HG02943 (cell line): ENCODE results near the gene EEF1AKMT2.
A peak's percentile ranks its signal among the peaks of the same experiment; 100 is the strongest.

ENCODE experiments used
- ATAC-seq: cut with Tn5 transposase; IDR thresholded peaks from one replicate; pipeline ENCODE4 v1.9.1; 2021; ENCODE audit warnings: mild to moderate bottlenecking, low read depth, moderate library complexity; ENCODE audit not compliant: unreplicated experiment

EEF1AKMT2 gene

DNA sequence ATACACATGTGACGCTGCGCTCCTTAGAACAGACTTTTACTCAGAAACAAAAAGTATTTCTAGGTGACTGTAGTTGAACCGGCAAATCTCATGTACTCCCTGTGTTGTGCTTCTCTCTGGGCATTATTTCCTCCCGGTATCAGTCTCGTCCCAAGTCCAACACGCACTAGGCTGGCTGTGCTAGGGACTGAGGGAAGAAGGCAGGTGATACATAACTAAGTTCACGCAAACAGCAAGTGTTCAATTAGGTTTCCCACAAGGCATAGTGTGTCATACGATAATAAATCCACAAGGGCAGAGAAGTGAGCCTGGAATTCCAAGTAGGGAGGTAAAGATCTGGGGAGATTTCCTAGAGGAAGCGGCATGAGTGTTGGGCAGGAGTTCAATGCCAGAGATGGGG, 67.9 kb downstream of the EEF1AKMT2 start:
- no peak for ATAC-seq

DNA sequence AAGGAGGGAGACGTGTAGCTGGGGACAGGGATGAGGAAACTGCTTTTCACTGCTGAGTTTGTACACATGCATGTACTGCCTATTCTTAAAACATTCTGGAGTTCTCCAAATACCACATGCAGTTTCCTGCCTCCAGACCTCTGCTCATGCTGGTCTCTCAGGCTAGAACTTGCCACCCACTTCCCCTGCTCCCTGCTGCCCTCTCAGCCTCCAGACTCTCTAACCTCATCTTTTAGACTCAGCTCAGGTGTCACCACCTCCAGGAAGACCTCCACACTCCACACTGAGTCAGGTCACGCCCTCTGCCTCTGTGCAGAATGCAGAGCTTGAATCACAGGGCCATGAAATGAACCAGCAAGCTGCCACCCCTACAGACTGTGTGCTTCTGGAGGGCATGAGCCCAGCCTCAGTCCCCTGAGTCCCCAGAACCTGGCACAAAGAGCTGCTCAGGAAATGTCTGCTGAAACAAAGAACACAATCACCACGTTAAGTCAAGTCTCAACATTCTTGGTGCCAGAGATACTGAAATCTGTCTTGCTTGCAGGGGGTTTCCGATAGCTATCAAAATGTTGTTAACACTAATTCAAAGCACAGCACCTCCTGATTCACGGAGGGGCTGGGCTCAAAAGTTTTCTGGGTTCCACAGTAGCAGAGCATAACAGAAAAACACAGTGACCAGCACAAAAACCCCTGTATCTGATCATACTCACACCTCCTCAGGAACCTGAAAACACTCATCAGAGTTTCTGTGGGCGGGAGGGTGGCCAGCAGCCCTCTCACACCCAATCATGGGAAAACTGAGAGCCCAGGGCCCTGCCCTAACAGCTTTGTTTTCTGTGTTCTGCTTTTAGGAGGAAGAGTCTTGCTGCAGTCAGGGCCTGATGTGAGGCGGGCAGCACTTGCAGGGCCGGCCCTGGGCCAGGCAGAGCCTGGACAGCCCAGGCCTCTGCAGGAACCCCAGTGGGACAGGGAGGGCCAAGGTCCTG, 68.6 kb downstream of the EEF1AKMT2 start:
- peak; percentile 51 for ATAC-seq

DNA sequence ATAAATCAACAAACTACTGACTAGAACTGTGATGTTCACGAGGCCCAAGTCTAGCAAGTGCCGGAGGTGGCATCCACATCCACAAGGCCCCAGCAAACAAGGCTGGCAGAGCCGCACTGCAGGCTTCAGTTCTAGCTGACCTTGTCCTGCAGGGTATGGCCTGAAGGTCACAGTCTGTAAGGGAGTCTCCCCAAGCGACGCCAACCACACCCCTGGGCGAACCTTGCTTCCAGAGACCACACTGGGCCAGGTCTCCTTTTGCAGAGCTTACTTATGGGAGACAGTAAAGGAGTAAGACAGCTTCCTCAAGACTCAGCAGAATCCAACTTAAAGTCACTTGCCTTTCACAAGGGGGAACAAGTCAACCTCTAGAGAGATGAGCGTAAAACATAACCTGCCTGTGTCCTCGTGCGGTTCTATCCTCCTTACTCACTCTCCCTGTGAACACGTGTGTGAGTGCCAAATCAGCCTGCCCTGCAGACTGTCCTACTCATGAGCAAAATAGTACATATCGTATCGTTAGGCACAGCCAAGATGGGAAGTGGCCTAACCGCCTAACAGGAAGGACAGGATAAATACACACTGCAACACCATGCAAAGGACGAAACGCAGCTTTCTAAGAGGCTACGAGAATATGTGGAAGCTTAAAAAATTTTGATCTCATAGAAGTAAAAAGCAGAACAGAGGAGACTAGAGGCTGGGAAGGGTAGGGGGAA, 70.2 kb downstream of the EEF1AKMT2 start:
- no peak for ATAC-seq

DNA sequence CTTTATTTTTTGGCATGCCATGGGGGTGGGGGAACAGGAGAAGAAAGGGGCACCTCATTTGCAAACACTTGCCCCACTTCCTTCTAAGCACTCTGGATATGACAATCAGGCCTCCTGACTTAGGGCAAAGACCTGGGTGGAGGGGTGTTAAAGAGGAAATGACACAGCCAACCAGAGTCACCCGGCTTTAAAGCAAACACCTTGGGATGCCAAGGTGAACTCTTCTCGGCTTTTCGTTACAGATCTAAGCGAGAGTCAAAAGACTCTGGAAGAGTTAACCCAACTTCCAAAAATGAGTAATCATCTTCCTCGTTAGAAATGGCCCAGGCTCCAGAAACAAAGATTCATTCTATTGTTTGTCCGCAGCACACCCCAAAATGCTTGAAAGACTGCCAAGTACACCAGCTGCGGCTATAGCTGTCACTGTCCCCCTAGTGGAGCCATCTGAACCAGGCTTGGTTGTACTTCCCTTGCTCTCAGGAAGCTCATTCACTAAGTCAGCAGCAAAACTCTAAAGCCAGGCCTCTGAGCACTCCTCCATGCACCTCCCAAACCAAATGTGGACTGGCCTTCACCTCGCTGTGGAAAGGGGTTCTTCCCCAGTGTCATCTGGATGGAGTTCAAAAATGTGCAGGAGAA, 72.4 kb downstream of the EEF1AKMT2 start:
- peak; percentile 46 for ATAC-seq

DNA sequence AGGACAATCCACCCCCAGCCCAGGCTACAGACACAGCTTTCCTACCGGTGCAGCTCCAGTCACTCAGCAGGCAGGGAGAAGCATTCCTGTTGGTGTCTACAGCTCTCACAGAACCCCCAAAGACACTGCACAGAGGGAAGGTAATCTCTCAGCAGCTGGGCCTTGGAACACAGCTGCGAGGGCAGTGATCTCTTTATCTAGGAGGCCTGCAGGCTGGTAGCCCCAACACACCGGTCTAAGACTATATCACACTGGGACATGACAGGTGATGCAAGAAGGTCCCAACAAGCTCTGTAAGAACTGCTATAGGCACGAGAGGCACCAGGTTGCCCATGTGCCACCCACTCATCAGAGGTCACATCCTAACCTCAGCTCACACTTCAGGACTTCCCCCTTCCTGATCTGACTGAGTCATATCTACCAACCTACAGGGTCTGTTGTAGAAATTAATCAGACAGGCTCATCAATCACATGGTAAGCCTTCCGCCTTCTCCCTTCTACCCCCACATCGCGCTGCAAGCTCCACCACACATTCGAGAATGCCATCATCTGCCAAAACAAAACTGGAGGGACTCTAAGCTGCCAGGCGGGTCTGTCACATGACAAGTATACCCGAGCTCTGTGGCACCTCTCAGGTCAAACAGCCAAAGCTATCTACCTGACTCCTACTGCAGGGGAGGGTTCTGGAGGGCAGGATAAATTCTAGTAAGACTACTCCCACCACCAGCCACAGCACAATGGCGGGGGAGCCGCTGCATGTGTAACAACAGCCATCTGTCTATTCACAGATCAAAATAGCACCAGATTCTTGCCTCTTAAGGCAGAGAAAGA, 73.6 kb downstream of the EEF1AKMT2 start:
- peak; percentile 63 for ATAC-seq

DNA sequence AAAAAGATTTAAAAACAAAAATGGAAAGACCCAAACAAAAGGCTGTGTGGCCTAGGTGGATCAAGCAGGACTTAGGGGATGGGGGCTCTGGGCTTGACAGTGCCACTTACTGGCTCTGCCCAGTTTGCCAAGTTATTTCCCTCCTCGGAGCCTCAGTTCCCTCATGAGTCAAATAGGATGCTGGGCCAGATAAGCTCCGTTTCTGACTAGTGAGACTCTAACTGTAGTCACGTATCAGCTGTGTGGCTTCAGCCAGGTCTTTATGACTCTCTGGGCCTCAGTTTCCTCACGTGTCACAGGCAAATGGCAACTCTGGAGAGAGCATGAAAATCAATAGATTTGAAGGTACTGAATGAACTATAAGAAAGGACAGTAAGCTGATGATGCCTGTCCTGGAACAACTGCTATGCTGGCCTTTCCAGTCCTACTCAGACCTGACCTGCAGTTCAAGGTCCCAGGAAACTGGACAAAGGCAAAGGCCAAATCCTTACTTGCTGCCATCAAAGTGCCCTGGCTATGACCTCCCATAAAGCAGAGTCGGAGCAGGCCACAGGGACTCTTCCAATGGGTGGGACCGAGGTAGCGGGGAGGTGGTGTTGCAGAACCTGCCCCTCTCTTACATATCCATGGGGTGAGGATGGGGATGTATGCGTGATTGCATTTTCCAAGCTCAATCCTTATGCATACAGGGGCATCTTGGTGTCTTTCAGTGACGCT, 74.5 kb downstream of the EEF1AKMT2 start:
- ATAC-seq, result no peak

DNA sequence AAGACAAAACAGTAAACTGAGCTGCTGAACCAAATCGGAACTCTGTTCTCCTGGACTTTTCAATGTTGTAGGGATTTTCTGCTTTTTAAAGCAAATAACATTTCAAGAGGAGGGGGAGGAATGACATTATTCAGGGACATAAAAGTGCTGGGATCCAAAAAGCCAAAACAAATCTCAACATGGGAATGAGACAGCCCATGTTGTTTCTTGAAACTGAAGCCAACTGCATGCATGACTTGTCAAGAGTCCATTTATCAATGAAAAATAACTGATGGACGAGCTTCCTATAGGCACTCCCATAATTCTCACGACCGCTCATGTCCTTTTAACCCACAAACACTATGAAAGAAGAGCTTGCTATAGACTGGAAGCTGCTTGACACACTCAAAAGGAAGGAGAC, 75.3 kb downstream of the EEF1AKMT2 start:
- no peak for ATAC-seq

DNA sequence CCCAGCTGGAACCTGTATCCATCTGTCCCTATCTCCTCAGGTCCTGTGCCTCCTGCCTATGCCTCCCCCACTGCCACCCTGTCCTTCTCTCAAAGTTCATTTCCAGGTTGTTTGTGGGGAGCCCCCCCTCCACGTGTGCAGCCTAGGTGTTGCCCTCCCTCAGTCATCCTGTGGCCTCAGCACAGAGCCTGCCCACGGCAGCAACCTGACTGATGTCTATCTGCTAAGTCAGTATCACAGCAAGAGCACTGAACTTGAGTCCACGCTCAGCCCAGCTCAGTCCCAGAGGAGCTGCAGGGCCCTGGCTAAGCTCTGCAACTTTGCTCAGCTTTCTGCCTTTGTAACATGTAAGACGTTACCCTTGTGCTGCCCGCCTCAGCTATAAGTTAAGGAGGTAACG, 76.2 kb downstream of the EEF1AKMT2 start:
- ATAC-seq, result no peak

DNA sequence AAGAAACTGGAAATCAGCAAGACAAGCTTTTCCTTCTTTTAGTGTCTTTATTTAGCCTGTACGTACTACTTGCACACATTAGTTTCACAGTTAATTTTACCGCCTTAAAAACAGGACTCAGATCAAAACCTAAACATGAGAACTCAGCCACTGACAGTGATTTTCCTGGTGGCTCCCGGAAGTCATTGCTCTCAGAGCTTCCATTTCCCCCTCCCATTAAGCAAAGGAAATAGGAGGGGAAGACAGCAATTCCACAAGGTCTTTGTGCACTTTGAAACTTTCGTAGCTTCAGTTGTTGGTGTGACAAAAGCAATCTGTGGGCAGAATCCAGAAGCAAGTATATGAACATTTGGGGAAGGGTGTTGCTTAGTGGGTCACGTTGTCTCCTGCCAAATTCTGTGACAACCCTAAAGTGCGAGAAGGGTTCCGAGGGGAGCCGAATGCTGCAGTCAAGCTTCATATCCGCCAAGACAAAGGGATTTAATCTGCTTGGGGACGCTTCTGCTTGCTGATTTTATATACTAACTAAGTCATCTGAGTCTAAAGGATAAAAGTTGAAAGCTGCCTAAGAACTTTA, 77.9 kb downstream of the EEF1AKMT2 start:
- no peak for ATAC-seq

DNA sequence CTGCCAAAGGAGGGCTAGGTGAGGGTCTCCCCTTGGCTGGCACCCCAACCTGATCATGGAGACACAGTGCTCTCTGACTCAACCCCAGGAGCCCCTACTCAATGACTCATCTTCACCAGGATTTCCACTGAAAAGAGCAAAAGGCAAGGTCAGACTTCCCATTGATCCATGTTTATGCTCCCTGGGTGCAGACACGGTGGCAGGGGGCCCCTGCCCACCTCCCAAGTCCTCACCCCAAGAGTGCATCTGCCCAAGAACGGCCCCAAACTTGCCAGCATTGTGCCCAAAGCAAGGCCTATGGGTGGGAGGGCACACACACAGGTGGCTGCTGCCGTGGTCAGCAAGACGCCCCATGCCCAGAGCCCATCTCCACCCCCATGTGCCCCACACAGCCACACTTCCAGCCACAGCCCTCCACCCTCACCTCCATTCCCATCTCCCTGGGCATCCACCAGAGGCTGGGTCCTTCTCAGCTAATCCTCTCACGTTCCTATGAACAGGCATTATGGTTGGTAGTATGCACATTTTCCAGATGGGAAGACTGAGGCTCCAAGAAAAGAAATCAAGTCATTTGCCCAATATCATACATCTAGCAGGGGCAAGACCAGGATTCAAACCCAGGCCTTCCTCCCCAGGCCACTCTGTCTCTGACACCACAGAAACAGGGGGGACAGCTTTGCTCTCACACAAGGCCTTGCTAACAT, 78.8 kb downstream of the EEF1AKMT2 start:
- no peak for ATAC-seq

DNA sequence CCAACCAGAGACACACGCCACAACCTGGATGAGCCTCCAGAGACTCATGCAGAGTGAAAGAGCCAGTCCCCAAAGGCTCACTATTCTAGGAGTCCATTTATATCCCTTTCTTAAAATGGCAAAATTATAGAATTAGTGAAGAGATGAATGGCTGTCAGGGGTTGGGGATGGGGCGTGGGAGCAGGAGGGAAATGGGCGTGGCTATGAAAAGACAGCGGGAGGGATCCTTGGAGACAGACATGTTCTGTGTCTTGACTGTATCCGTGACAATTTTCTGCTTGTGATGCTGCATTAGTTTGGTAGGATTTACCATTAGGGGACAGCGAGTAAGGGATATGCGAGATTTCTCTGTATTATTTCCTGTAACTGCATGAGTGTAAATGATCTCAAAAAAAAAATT, 80.5 kb downstream of the EEF1AKMT2 start:
- ATAC-seq, result no peak

DNA sequence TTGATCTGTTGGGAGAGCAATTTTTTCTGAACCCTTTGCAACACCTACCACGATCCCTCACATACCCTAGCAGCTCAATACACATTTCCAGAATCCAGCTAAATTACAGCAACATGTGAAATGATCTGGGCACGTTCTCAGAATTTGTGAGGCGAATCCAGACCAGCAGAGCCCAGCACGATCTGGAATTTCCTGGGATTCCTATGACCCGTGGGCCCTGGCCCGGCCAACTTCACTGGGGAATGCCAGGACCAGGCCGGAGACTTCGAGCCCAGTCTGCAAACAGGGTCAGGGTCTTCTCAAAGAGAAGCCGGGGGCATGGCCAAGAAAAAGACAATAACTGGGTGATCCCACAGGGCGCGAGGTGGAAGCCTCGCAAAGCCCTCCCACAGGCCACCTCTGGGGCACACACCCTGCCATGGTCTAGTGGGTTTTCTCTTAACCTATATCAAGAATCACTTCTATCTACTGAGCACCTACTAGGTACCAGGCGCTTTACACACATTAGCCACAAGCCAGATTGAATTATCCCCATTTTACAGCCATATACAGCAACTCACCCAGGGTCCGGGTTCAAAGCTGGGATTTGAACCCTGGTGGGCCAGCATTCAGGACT, 81.3 kb downstream of the EEF1AKMT2 start:
- ATAC-seq, result no peak

DNA sequence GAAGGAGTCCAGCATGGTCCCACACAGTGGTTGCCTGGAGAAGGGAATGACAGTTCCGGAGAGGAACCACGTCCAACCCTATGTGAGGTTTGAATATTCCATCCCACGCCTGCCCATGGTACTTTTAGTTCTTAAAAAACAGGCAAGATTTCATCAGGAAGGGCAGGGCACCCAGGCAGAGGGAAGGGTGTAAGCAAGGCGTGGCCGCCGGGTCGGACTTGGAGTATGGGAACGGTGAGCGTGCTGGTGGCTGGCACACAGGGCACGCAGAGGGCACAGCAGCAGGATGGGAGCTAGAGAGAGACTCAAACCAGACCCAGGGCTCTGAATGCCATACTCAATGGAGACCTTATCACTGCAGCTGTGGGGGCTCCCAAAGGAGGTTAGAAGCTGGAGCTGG, 81.8 kb downstream of the EEF1AKMT2 start:
- ATAC-seq, result no peak

DNA sequence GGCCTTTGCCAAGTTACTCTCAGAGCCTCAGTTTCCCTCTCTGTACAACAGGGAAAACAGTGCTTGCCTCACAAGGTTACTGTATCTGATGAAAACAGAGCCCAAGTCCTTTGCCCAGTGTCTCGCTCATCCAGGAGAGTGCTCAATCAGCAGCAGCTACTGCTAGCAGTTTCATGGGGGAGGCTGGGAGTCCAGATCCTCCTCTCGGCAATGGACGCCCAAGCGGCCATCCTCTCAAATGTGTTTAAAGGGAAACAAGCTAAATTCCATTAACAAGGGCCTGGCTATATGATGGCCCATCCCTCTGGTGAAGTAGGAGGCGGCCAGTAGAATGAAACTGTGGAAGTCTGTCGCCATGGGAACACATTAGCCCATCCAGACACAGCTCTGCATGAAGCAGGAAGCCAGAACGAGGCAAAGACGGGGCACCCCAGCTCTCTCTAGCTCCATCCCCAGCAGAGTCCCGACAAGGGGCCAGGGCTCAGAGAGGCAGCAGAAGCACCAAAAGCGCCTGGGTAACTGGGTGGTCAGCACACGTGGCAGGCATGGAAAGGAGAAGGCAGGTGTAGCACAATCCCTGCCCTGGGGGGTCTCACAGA, 82.7 kb downstream of the EEF1AKMT2 start:
- no peak for ATAC-seq

DNA sequence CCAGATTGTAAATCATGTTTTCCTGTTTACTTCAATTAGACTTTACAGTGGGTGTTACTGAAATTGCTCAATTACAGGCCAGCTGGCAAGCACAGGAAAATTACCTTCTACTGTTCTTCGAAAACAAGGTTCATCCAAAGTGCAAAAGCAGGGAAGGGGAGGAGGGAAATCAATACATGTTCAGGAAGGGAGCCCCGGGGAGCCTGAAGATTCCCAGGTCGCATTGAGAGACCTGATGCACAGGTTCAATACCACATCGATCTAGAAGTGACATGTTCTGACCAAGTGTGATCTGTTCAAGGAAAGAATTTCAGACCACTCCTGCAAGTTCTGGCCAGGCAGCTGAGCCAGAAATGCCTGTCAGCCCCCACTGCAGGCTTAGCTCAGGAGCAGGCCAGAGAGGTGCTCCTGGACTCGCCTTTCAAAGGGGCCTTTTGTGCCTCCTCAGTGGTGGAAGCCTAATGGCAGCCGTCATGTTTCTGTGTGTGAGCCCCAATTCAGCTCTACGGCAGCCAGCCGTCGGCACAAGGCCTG, 83.4 kb downstream of the EEF1AKMT2 start:
- ATAC-seq, result no peak
